Frontal cortex (tissue), 4 donors: ENCODE measurements around the gene RAPGEF2. TPM values are rescaled to one million over a fixed set of nuclear protein-coding genes. Genes with fewer than 3 reads are reported as not detected.
"Not testable (repeated sequence)": the region's sequence is repeated elsewhere in the genome, so short reads cannot be mapped to it uniquely, and the experiment has no call there.

ENCODE experiments used
- DNase-seq, 2 donors: peaks; one replicate each; pipeline ENCODE4 v3.0.0; 2012; ENCODE audit warnings: low spot score in 2 of 2
- FAIRE-seq: peaks from 2 replicates; lab custom pipeline; 2012; peaks lifted over from hg19 to GRCh38; lab: Jason Lieb, UNC
- total RNA-seq: library from RNA; depleted of rRNA; stranded (reverse); fragments of >200 nt; gene quantifications from one replicate; pipeline ENCODE4 v1.2.3, GENCODE V29; 2014
- donor health status: control.
- donor health status: control.
- donor health status: control.

RAPGEF2 gene
- total RNA-seq, 1 donor from 2014 or later, result 174 TPM

- FAIRE-seq (no peak), DNase-seq (no peak)
Measured at GRCh38 chr4:159222043-159222552, 119.2 kb downstream of the RAPGEF2 start.

GRCh38 chr4:159224408-159224807 lies 121.5 kb downstream of the RAPGEF2 start:
- no peak for FAIRE-seq
- DNase-seq, result no peak

- DNase-seq (no peak), FAIRE-seq (no peak)
Measured at GRCh38 chr4:159227378-159227777, 124.5 kb downstream of the RAPGEF2 start.

- no peak for DNase-seq
- FAIRE-seq, result no peak
Measured at GRCh38 chr4:159227984-159228383, 125.1 kb downstream of the RAPGEF2 start.

GRCh38 chr4:159229164-159229563 lies 126.3 kb downstream of the RAPGEF2 start:
- DNase-seq (no peak), FAIRE-seq (no peak)

GRCh38 chr4:159232465-159233106 lies 129.7 kb downstream of the RAPGEF2 start:
- DNase-seq (no peak), FAIRE-seq (no peak)

- DNase-seq, result no peak
- no peak for FAIRE-seq
Measured at GRCh38 chr4:159235779-159236368, 133.0 kb downstream of the RAPGEF2 start.

GRCh38 chr4:159237975-159238374 lies 135.1 kb downstream of the RAPGEF2 start:
- FAIRE-seq, result no peak
- DNase-seq, result no peak

GRCh38 chr4:159238631-159239030 lies 135.8 kb downstream of the RAPGEF2 start:
- FAIRE-seq, result no peak
- DNase-seq, result no peak

GRCh38 chr4:159239629-159240028 lies 136.8 kb downstream of the RAPGEF2 start:
- FAIRE-seq, result no peak

GRCh38 chr4:159240046-159240445 lies 137.2 kb downstream of the RAPGEF2 start:
- DNase-seq (no peak), FAIRE-seq (no peak)

More at GRCh38 chr4:159239629-159240028, 136.8 kb downstream of the RAPGEF2 start:
- DNase-seq, result no peak

GRCh38 chr4:159240687-159241086 lies 137.8 kb downstream of the RAPGEF2 start:
- FAIRE-seq (no peak), DNase-seq (no peak)

- FAIRE-seq (peak; percentile 90), DNase-seq (no peak)
Measured at GRCh38 chr4:159242427-159242826, 139.5 kb downstream of the RAPGEF2 start.

- peak; percentile 52 to 56 for DNase-seq
- FAIRE-seq, result peak; percentile 17
Measured at GRCh38 chr4:159248384-159249178, 145.7 kb downstream of the RAPGEF2 start.

GRCh38 chr4:159250751-159251325 lies 148.0 kb downstream of the RAPGEF2 start:
- FAIRE-seq (no peak), DNase-seq (no peak)

- DNase-seq, FAIRE-seq: not testable (repeated sequence)
Measured at GRCh38 chr4:159251580-159251979, 148.7 kb downstream of the RAPGEF2 start.

- no peak for FAIRE-seq
- DNase-seq, result no peak
Measured at GRCh38 chr4:159252491-159252890, 149.6 kb downstream of the RAPGEF2 start.

GRCh38 chr4:159256037-159256436 lies 153.2 kb downstream of the RAPGEF2 start:
- DNase-seq, result no peak
- FAIRE-seq, result no peak

- FAIRE-seq, result no peak
Measured at GRCh38 chr4:159258889-159259560, 156.1 kb downstream of the RAPGEF2 start.

GRCh38 chr4:159264057-159264456 lies 161.2 kb downstream of the RAPGEF2 start:
- DNase-seq (no peak), FAIRE-seq (no peak)

More at GRCh38 chr4:159258889-159259560, 156.1 kb downstream of the RAPGEF2 start:
- DNase-seq, result no peak
